Measurements from ENCODE around the gene FIGLA.
"Not testable (repeated sequence)": the region's sequence is repeated elsewhere in the genome, so short reads cannot be mapped to it uniquely, and the experiment has no call there.

Gene FIGLA

DNA sequence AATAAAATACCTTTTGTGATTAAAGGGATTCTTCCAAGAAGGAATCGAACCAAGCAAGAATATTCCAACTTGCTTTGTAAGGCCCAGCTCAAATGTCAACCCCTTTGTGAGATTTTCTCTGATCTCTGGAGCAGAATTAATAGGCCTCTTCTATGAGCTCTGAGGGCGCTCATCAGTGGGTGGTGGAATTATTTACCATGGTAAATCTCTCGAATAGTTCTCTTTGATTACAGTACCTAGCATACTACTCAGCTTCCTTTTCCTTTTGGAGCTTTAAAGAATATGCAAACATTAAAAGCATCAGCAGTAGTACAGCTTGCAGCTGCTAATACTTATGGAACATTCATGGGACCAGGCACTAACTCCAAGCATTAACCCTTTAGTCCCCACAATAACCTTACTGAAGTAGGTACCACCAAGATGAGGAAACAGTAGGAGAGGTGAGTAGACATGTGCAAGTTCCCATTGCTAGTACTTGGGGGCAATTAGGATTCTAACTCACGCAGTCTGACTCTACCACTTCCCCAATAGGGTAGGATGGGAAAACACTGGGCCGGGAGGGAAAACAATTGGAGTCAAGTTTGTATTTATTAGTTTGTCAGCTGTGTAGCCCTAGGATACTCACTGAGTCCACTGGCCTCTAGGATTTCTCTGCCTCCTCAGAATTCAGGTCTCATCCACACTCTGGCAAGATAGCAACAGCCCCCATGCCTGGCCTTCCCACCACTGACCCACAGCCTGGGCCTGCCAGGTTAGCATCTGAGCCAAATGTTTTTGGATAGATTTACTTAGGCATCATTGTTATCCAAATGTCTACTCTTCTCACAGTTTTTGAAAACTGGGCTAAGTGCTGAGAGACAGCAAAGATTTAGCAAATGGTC is 44.1 kb downstream of the FIGLA start:
- DNase-seq (ENCODE audit: low read depth in 2 of 2) = no peak

DNA sequence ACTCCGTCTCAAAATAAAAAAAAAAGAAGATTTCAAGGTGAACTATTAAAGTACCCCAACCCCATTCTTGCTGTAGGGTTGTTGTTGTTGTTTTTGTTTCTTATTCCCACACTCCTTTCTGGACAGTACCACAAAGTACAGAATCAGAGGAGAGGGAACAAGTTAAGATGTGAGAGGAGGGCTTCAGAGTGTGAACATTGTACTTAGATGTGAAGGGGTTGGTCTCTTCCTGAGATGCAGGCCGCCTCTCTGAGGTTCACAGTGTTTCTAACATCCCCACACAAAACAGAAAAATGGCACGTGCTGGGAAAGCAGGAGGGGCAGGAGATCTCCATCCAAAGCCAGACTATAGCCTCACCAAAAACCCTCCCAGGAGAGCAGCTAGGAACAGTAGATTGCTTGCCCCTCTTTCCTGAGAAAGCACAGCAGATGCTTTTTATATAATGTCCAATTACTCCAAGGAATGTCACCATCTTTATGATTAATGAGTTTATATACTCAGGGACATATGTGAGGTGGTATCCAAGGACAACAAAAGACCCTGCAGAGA is 45.1 kb downstream of the FIGLA start:
- no peak for DNase-seq (ENCODE audit: low read depth in 2 of 2)

DNA sequence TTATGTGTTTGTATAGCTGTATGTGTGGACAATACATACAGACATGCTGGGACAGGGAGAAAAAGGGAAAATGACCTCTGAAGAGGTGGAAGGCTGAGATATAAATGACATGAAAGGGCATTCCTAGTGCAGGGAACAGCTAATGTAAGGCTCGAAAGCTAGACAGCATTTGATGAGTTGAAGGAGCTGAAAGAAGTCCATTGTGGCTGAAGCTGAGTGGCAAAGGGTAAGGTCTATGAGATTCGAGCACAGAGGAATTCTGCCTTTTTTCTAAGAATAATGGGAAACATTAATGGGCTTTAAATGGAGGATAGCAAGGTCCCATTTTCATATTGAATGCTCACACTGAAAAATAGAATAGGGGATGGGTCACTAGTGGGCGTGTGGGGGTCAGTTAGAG is 46.0 kb downstream of the FIGLA start:
- no peak for DNase-seq (ENCODE audit: low read depth in 2 of 2)

DNA sequence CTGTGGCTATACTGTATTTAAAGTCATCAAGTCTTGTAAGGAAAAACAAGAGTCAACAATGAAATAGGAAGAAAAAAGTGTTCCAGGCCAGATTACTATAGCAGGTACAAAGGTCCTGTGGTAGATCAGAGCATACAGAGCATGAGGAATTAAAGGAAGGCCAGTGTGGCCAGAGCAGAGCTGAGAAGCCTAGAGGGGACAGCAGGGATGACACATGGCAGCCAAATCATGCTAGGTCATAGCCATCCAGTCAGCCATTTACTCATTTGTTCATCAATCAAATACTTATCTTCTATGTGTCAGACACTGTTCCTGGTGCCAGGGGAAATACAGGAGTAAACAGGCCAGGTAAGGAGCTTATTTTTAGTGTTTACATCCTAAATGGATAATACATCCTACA is 46.8 kb downstream of the FIGLA start:
- no peak for DNase-seq (ENCODE audit: low read depth in 2 of 2)

DNA sequence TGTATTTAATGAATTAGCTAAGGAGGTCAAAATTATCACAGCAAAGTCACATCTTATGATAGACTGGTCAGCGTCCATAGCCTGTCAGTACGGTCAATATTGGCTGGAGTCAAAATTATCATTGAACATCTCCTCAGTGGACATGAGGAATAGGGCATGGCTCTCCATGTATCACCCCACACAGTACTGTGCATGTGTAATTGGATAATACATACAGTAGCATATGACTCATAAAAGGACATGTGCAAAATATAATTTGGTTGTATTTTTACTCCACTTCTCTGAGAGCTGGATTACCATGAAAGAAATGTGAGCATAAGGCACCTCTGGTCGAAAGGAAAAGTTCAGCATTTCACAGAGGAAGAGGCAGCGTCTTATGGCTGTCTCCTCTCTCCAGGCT is 47.4 kb downstream of the FIGLA start:
- DNase-seq (ENCODE audit: low read depth in 2 of 2) = no peak

DNA sequence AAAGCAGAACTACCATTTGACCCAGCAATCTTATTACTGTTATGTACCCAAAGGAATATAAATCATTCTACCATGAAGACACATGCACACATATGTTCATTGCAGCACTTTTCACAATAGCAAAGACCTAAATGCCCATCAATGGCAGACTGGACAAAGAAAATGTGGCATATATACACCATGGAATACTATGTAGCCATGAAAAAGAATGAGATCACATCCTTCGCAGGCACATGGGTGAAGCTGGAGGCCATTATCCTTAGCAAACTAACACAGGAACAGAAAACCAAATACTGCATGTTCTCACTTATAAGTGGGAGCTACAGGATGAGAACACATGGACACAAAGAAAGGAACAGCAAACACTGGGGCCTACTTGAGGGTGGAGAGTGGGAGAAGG is 51.0 kb downstream of the FIGLA start:
- DNase-seq (ENCODE audit: low read depth in 2 of 2) = not testable (repeated sequence)

DNA sequence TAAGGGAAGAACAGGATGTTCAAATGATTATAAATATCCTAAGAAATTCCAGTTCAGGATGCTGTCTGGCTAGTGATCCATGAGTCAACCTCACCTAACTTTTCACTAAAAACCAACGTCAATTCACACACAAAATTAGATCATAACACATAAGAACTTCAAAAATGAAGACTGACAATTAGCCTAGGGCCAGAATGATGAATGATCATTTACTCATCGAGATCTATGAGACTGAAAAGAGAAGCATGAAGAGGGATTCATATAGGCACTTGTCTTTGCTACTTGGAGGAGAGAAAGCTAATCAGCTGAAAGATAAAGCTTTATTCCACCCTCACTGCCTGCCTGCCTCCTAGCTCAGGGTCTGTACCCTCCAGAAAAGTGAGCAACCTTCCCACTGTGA is 52.3 kb downstream of the FIGLA start:
- DNase-seq (ENCODE audit: low read depth in 2 of 2) = no peak

DNA sequence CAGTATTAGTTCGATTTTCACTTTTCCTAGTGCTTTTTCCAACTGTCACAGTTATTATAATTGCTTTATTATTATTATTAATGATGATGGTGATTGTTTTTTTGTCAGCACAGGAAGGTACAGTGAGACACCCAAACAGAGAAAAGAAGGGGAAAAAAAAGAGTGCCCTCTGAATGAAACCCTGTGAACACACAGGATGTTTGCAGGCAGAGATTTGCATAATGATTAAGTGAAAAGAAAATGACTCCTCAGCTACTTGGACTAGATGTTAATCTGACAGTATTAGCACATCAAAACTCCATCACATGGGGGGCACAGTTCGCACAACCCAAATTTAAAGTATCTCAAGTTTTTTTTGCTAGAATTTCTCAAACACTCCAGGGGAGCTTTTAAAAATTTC is 55.4 kb downstream of the FIGLA start:
- DNase-seq (ENCODE audit: low read depth in 2 of 2) = no peak

DNA sequence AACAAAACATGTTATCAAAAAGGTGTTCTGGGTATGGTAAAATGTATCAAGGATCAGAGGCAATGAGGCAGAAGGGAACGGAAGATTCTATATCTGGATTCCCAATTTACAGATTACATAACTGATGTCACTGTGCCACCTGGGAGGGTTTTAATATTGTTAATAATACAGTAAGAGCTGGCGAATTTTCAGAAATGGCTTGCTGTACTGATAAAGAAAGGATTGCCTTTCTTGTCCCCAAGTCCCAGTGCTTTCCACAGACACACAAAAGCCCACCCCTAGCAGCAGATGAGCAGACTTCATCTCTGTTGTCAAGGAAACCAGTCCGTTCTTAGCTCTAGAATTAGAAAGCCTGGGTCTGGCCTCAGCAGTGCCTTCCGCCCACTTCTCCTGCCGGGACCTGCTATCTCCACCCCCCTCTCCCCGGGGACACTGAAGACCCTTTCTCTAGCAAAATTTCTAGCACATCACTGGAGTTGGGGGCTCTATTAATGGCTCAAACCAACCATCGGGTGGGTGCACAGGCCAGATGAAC is 56.7 kb downstream of the FIGLA start:
- no peak for DNase-seq (ENCODE audit: low read depth in 2 of 2)

DNA sequence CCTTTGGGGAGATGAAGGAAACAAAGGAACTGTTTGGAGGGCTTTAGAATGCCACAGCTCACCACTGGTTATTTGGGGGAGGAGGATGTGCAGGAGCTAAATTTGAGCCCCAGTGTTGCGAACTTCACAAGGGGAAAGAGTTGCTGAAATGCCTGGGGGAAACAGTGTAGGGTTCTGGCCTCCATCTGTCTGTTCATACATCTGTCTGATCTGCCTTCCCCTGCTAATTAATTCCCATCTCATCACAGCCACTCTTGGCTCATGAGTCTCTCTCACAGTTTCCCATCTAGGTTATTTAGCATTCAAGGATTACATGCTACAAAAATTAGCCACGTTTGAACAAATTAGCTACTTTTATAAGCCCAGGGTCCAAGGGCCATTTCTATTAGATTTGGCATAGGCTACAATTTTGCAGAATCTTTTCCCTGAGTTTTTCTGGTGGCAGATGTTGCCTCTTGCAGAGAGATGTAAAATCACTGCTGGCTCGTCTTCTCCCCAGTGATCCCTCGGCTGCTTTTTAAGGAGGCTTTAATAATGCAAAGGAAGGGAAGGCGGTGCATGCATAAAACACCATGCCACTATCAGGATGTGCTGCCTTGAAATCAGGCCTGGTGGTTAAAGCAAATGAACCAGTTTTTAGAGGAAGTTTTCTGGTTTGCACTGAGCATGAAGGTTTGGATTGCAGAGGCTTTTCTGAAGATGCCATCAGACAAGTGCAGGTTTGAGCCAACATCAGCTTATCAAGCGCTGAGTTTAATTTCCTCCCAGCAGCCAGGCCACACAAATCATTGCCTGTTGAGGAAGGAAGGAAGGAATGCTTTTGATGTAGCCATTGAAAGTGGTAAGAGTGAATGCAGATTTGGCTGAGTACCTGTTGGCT is 57.4 kb downstream of the FIGLA start:
- DNase-seq (ENCODE audit: low read depth in 2 of 2) = no peak

DNA sequence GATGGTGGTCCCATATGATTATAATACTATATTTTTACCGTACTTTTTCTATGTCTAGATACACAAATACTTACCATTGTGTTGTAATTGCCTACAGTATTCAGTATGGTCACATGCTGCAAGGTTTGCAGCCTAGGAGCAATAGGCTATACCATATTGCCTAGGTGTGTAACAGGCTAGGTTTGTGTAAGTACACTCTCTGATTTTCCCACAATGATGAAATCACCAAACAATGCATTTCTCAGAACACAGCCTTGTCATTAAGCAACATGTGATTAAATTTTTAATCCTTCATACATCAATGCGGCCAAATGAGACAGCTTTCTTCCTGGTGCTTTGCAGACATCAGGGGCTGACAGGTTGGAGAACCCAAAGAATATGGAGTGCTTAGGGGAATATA is 59.7 kb downstream of the FIGLA start:
- no peak for DNase-seq (ENCODE audit: low read depth in 2 of 2)

DNA sequence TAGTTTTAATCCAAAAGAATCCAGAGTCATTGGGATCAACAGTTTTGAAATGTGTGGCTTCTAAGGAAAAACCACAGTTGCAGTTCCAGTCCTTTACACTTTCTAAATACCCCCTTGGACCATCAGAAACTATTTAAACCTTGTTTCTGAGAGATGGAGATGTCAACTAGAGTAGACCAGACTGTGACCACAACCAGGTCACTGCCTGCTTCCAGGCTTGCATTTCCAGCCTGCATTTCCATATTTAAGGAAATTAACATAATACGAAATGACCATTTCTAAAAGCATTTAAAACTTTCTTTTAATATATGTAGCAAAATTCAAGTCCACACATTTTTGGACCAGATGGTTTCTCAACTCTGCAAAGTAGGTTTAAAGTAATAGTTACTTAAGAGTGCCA is 60.8 kb downstream of the FIGLA start:
- no peak for DNase-seq (ENCODE audit: low read depth in 2 of 2)

DNA sequence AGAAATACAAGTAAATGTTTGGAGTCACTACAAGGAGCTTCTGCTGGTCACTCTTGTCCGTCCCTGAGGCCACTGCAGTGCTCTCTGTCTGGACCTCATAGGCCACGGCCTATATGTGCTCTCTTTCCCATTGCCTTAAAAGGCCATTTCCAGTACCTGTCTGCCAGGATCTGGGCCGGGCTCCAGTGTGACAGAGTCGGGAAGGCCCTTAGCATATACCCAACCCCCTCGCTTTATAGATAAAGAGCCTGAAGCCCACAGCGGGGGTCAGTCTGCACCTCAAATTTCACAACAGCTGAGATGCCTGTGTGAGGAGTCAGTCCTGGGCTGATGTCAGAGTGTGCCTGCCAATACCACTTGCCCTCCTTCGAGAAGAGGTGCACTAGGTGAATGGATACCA is 62.3 kb downstream of the FIGLA start:
- DNase-seq (ENCODE audit: low read depth in 2 of 2) = no peak
